CD14-positive monocyte (primary cell): ENCODE results near the gene HOXB4. TPM values are rescaled to one million over a fixed set of nuclear protein-coding genes. Genes with fewer than 3 reads are reported as not detected.

Source experiments
- DNase-seq, 3 donors: peaks; one replicate each; pipeline ENCODE4 v3.0.0-alpha.2; 2011 to 2022
- H2AFZ ChIP-seq: 2 replicates; pipeline ENCODE4 v1.6.0; 2012; ENCODE audit warnings: mild to moderate bottlenecking, low read depth, low read length, inconsistent platforms; ENCODE audit not compliant: insufficient read depth, poor library complexity, severe bottlenecking
- H3K27ac ChIP-seq, 2 donors: 1 replicate in 1 of 2; 2 replicates in 1 of 2; pipeline ENCODE4 v1.5.1; 2012 to 2013; ENCODE audit warnings: low read length in 2 of 2, control low read depth in 1 of 2, inconsistent platforms in 1 of 2, low read depth in 1 of 2, mild to moderate bottlenecking in 1 of 2
- H3K27me3 ChIP-seq, 2 donors: one replicate each; pipeline versions ENCODE4 v1.6.0 to v1.6.1; 2011 to 2013; ENCODE audit warnings: low read length in 2 of 2; ENCODE audit not compliant: control insufficient read depth in 2 of 2, insufficient read depth in 2 of 2
- H3K36me3 ChIP-seq, 2 donors: replicated peaks in 1 of 2; 1 replicate in 1 of 2; 2 replicates in 1 of 2; pipeline versions ENCODE4 v1.5.1 to v1.6.1; 2012 to 2013; ENCODE audit warnings: low read length in 2 of 2, control low read depth in 1 of 2, inconsistent platforms in 1 of 2, mild to moderate bottlenecking in 1 of 2; ENCODE audit not compliant: insufficient read depth in 2 of 2, control insufficient read depth in 1 of 2
- H3K4me1 ChIP-seq, 2 donors: 1 replicate in 1 of 2; 2 replicates in 1 of 2; pipeline versions ENCODE4 v1.5.1 to v1.6.1; 2012 to 2013; ENCODE audit warnings: low read length in 2 of 2, control low read depth in 1 of 2, inconsistent platforms in 1 of 2, mild to moderate bottlenecking in 1 of 2, moderate library complexity in 1 of 2; ENCODE audit not compliant: insufficient read depth in 2 of 2, control insufficient read depth in 1 of 2
- H3K4me2 ChIP-seq: replicated peaks from 2 replicates; pipeline ENCODE3; 2012; ENCODE audit warnings: low read length, moderate library complexity, mild to moderate bottlenecking; ENCODE audit not compliant: poor library complexity, severe bottlenecking; ENCODE audit errors: extremely low read depth
- H3K4me3 ChIP-seq, 3 experiments: fragments of 200-600 bp in 1 of 3; sonication (generic) in 1 of 3; replicated peaks in 1 of 3; 1 replicate in 2 of 3; 2 replicates in 1 of 3; pipeline ENCODE4 v1.5.1; 2011 to 2013; ENCODE audit warnings: low read length in 3 of 3, mild to moderate bottlenecking in 3 of 3, control low read depth in 2 of 3, low read depth in 2 of 3, inconsistent platforms in 1 of 3, moderate library complexity in 1 of 3
- H3K79me2 ChIP-seq: 2 replicates; pipeline ENCODE4 v1.6.0; 2012; ENCODE audit warnings: mild to moderate bottlenecking, control low read depth, inconsistent platforms, low read length, moderate library complexity; ENCODE audit not compliant: insufficient read depth
- H3K9ac ChIP-seq: 2 replicates; pipeline ENCODE4 v1.6.0; 2017; ENCODE audit warnings: low read length, mild to moderate bottlenecking; ENCODE audit not compliant: insufficient read depth, poor library complexity, severe bottlenecking
- H3K9me3 ChIP-seq, 2 donors: replicated peaks in 1 of 2; 1 replicate in 1 of 2; 2 replicates in 1 of 2; pipeline versions ENCODE4 v1.5.1 to v1.6.1; 2012 to 2013; ENCODE audit warnings: low read length in 2 of 2, control low read depth in 1 of 2; ENCODE audit not compliant: control insufficient read depth in 1 of 2, insufficient read depth in 1 of 2
- H4K20me1 ChIP-seq: 2 replicates; pipeline ENCODE4 v1.6.0; 2012; ENCODE audit warnings: mild to moderate bottlenecking, low read length, control low read depth, moderate library complexity; ENCODE audit not compliant: insufficient read depth
- H3K27ac Mint-ChIP-seq, 7 donors: one replicate each; pipeline ENCODE4 v1.8.0; 2020; ENCODE audit warnings: mild to moderate bottlenecking in 7 of 7, mixed read lengths in 7 of 7, moderate library complexity in 6 of 7, inconsistent platforms in 2 of 7
- H3K27me3 Mint-ChIP-seq, 3 donors: one replicate each; pipeline ENCODE4 v1.8.0; 2021 to 2022; ENCODE audit warnings: low read depth in 3 of 3, mild to moderate bottlenecking in 3 of 3, mixed read lengths in 3 of 3, moderate library complexity in 3 of 3, inconsistent platforms in 1 of 3
- H3K36me3 Mint-ChIP-seq, 2 donors: one replicate each; pipeline ENCODE4 v1.8.0; 2020; ENCODE audit warnings: mixed read lengths in 2 of 2, inconsistent platforms in 1 of 2, mild to moderate bottlenecking in 1 of 2
- H3K4me1 Mint-ChIP-seq: one replicate; pipeline ENCODE4 v1.8.0; 2020; ENCODE audit warnings: mild to moderate bottlenecking, mixed read lengths
- H3K4me3 Mint-ChIP-seq, 2 donors: one replicate each; pipeline ENCODE4 v1.8.0; 2020; ENCODE audit warnings: mild to moderate bottlenecking in 2 of 2, mixed read lengths in 2 of 2, moderate library complexity in 1 of 2
- H3K9me3 Mint-ChIP-seq, 7 donors: one replicate each; pipeline ENCODE4 v1.8.0; 2020 to 2022; ENCODE audit warnings: mixed read lengths in 7 of 7, mild to moderate bottlenecking in 6 of 7, moderate library complexity in 6 of 7, inconsistent platforms in 2 of 7
- CTCF ChIP-seq: fragments of 200-600 bp; IDR thresholded peaks from one replicate; pipeline ENCODE4 v1.8.0; 2022; ENCODE audit warnings: antibody characterized with exemption, mild to moderate bottlenecking
- WGBS: methylation state at CpG from one replicate; pipeline ENCODE4 v1.1.5; 2013; ENCODE audit warnings: missing lambda C conversion rate; ENCODE audit not compliant: insufficient coverage; 5-methylcytosine and 5-hydroxymethylcytosine counted together
- intact Hi-C, 2 donors: fragments of 100-400 bp; cut with micrococcal nuclease; formaldehyde crosslinking; loops; one replicate each; pipeline versions ENCODE4 v1.15.0 to v1.15.1; 2023
- polyA plus RNA-seq, 3 donors: library from polyadenylated mRNA; depleted of rRNA in 1 of 3; unstranded in 2 of 3; stranded (reverse) in 1 of 3; fragments of 300-500 nt in 2 of 3; fragments of >200 nt in 1 of 3; fragmentation: Illumina TruSeq in 2 of 3; gene quantifications; 1 replicate in 2 of 3; 2 replicates in 1 of 3; pipeline ENCODE4 v1.2.3, GENCODE V29; 2012 to 2021

Gene HOXB4
- polyA plus RNA-seq, 3 donors = 0.16 TPM; not detected in 2

GRCh38 chr17:48532261-48532660 lies 45.9 kb downstream of the HOXB4 start:
- Histone ChIP-seq H3K4me2 (no peak overlapping the region), H3K79me2 (no peaks in the 10 kb centered on the region), H3K4me3 (no peak overlapping the region), H2AFZ (no peak overlapping the region), H3K27ac (no peak overlapping the region), H3K27me3 (peaks cover 9 to 20% of the 10 kb centered on the region in 2 donors), H3K9me3 (no peaks in the 10 kb centered on the region), H3K4me1 (no peaks in the 10 kb centered on the region), H4K20me1 (no peaks in the 10 kb centered on the region), H3K36me3 (no peaks in the 10 kb centered on the region), H3K9ac (no peak overlapping the region)
- Mint-ChIP-seq H3K4me3 (no peak overlapping the region), H3K36me3 (no peaks in the 10 kb centered on the region), H3K4me1 (no peaks in the 10 kb centered on the region), H3K27me3 (peaks cover 22 to 44% (median 35%) of the 10 kb centered on the region in 3 donors), H3K27ac (no peak overlapping the region), H3K9me3 (peaks cover 0 to 5% (median 0%) of the 10 kb centered on the region in 7 donors)
- DNase-seq = no peak
- no peak for TF ChIP-seq CTCF
- intact Hi-C loops = no loop called here
- WGBS = 81% methylated on average over 2 of the region's 8 CpGs

GRCh38 chr17:48530887-48531272 lies 47.3 kb downstream of the HOXB4 start, which contains the start of gene HOXB1:
Gene HOXB1, minus strand, starts transcription at chr17:48531011. Its CDS starts 107 bp downstream, at chr17:48530904.
- DNase-seq = no peak
- H3K4me3 Mint-ChIP-seq = peak within 1 kb of the TSS in 1 of 2 donors; percentile 39
- peaks cover 20 to 34% of the 10 kb centered on the region in 2 donors for H3K27me3 ChIP-seq
- WGBS = 100% methylated on average over 4 of the region's 15 CpGs
- H2AFZ ChIP-seq = no peak within 1 kb of the TSS
- intact Hi-C loops = no loop called here
- H3K79me2 ChIP-seq = no peaks in the 10 kb centered on the region
- H3K9me3 Mint-ChIP-seq = peaks cover 0 to 8% (median 0%) of the 10 kb centered on the region in 7 donors
- TF ChIP-seq CTCF = no peak
- peaks cover 0 to 3% of the 10 kb centered on the region in 2 donors for H3K9me3 ChIP-seq
- H3K36me3 ChIP-seq = no peaks in the 10 kb centered on the region
- no peaks in the 10 kb centered on the region for H4K20me1 ChIP-seq
- peaks cover 0 to 1% of the 10 kb centered on the region in 2 donors for H3K36me3 Mint-ChIP-seq
- H3K4me2 ChIP-seq = no peak within 1 kb of the TSS
- no peak within 1 kb of the TSS for H3K27ac ChIP-seq
- H3K27ac Mint-ChIP-seq = peak within 1 kb of the TSS in 1 of 7 donors; percentile 59
- H3K4me3 ChIP-seq = no peak within 1 kb of the TSS
- no peaks in the 10 kb centered on the region for H3K4me1 ChIP-seq
- H3K9ac ChIP-seq = no peak within 1 kb of the TSS
- no peaks in the 10 kb centered on the region for H3K4me1 Mint-ChIP-seq
- H3K27me3 Mint-ChIP-seq = peaks cover 36 to 53% (median 47%) of the 10 kb centered on the region in 3 donors
